Stimulated activated CD4-positive, alpha-beta T cell treated with anti-CD3 and anti-CD28 coated beads, Interleukin-1b, Interleukin-23, amount 100 ng/mL, for 48 hours (primary cell): ENCODE results near the gene MCTP2.

Source experiments
- DNase-seq: peaks from one replicate; pipeline ENCODE4 v3.0.0-alpha.2; 2020

MCTP2 gene

GRCh38 chr15:94404733-94405283, 173.4 kb downstream of the MCTP2 start:
- no peak for DNase-seq

GRCh38 chr15:94411285-94411684, 179.9 kb downstream of the MCTP2 start:
- no peak for DNase-seq

- no peak for DNase-seq
These were observed 180.5 kb downstream of the MCTP2 start for GRCh38 chr15:94411846-94412245.

GRCh38 chr15:94412979-94413746, 181.8 kb downstream of the MCTP2 start:
- DNase-seq: no peak

GRCh38 chr15:94414916-94415315, 183.6 kb downstream of the MCTP2 start:
- DNase-seq: no peak

- DNase-seq: no peak
These were observed 184.9 kb downstream of the MCTP2 start for GRCh38 chr15:94416267-94416666.

GRCh38 chr15:94416820-94417219, 185.5 kb downstream of the MCTP2 start:
- no peak for DNase-seq

- no peak for DNase-seq
These were observed 186.3 kb downstream of the MCTP2 start for GRCh38 chr15:94417501-94418293.

- no peak for DNase-seq
These were observed 190.3 kb downstream of the MCTP2 start for GRCh38 chr15:94421706-94422105.

GRCh38 chr15:94432279-94432678, 200.9 kb downstream of the MCTP2 start:
- no peak for DNase-seq

GRCh38 chr15:94439158-94439557, 207.8 kb downstream of the MCTP2 start:
- no peak for DNase-seq

GRCh38 chr15:94441760-94442159, 210.4 kb downstream of the MCTP2 start:
- DNase-seq: no peak

- DNase-seq: no peak
These were observed 211.1 kb downstream of the MCTP2 start for GRCh38 chr15:94442480-94442879.

GRCh38 chr15:94443186-94443585, 211.8 kb downstream of the MCTP2 start:
- DNase-seq: no peak

- no peak for DNase-seq
These were observed 214.3 kb downstream of the MCTP2 start for GRCh38 chr15:94445566-94446160.

- no peak for DNase-seq
These were observed 215.1 kb downstream of the MCTP2 start for GRCh38 chr15:94446441-94446840.

- DNase-seq: no peak
These were observed 220.1 kb downstream of the MCTP2 start for GRCh38 chr15:94451466-94451865.

GRCh38 chr15:94453227-94453988, 222.0 kb downstream of the MCTP2 start:
- no peak for DNase-seq

- DNase-seq: no peak
These were observed 223.9 kb downstream of the MCTP2 start for GRCh38 chr15:94455297-94455696.

- DNase-seq: no peak
These were observed 224.9 kb downstream of the MCTP2 start for GRCh38 chr15:94456226-94456625.

- DNase-seq: no peak
These were observed 226.3 kb downstream of the MCTP2 start for GRCh38 chr15:94457661-94458060.

- DNase-seq: no peak
These were observed 229.3 kb downstream of the MCTP2 start for GRCh38 chr15:94460624-94461023.

GRCh38 chr15:94467034-94467433, 235.7 kb downstream of the MCTP2 start:
- no peak for DNase-seq
